K562 (cell line): ENCODE measurements around the gene SAE1. TPM values are rescaled to one million over a fixed set of nuclear protein-coding genes. Genes with fewer than 3 reads are reported as not detected.

Experiments
- BMI1 ChIP-seq: fragments of 150-350 bp; IDR thresholded peaks from 2 replicates; pipeline ENCODE4 v1.6.1; 2014; ENCODE audit warnings: low read length
- CTBP1 ChIP-seq: fragments of 450-650 bp; IDR thresholded peaks from 2 replicates; pipeline ENCODE4 v1.6.1; 2016; ENCODE audit warnings: borderline replicate concordance
- ESRRA ChIP-seq: fragments of 450-650 bp; IDR thresholded peaks from 2 replicates; pipeline ENCODE4 v1.6.1; 2014; ENCODE audit warnings: low read depth, mild to moderate bottlenecking, moderate library complexity, borderline replicate concordance
- FIP1L1 ChIP-seq: fragments of 200-400 bp; formaldehyde crosslinking; IDR thresholded peaks from 2 replicates; pipeline ENCODE4 v1.6.1; 2018; ENCODE audit warnings: mild to moderate bottlenecking, low read depth, low read length; ENCODE audit not compliant: poor library complexity, severe bottlenecking
- HCFC1 ChIP-seq: IDR thresholded peaks from 2 replicates; pipeline ENCODE4 v1.6.1; 2012; ENCODE audit warnings: low read depth, low read length, improper control_type of control experiment
- HDAC2 ChIP-seq: fragments of 450-650 bp; IDR thresholded peaks from 2 replicates; pipeline ENCODE4 v1.6.1; 2016; ENCODE audit warnings: mild to moderate bottlenecking
- NKRF ChIP-seq: fragments of 450-650 bp; IDR thresholded peaks from 2 replicates; pipeline ENCODE4 v1.6.1; 2016; ENCODE audit warnings: borderline replicate concordance
- NR4A1 ChIP-seq, 2 experiments: fragments of 250-450 bp in 1 of 2; fragments of 450-650 bp in 1 of 2; sonication (Bioruptor Pico) in 1 of 2; IDR thresholded peaks; 2 replicates each; pipeline versions ENCODE4 v1.4.0 to v1.6.1; 2016 to 2020; ENCODE audit warnings: mild to moderate bottlenecking in 2 of 2, missing compliant biosample characterization in 1 of 2, missing genetic modification characterization in 1 of 2, moderate library complexity in 1 of 2
- PHB2 ChIP-seq: fragments of 450-650 bp; IDR thresholded peaks from 2 replicates; pipeline ENCODE4 v1.6.1; 2017; ENCODE audit warnings: low read depth
- RBM25 ChIP-seq: fragments of 200-400 bp; formaldehyde crosslinking; IDR thresholded peaks from 2 replicates; pipeline ENCODE4 v1.6.1; 2018; ENCODE audit warnings: low read length, low read depth, moderate library complexity; ENCODE audit not compliant: severe bottlenecking
- SAP30 ChIP-seq: fragments of 200-600 bp; sonication (generic); IDR thresholded peaks from 2 replicates; pipeline ENCODE4 v1.6.1; 2012; ENCODE audit warnings: borderline replicate concordance, low read depth, mild to moderate bottlenecking, moderate library complexity, low read length, control low read depth, inconsistent platforms; ENCODE audit not compliant: insufficient read depth, poor library complexity, severe bottlenecking
- SIN3B ChIP-seq: fragments of 450-650 bp; IDR thresholded peaks from 2 replicates; pipeline ENCODE4 v1.6.1; 2017; ENCODE audit warnings: low read depth, mild to moderate bottlenecking, moderate library complexity
- SMAD1 ChIP-seq: fragments of 150-350 bp; IDR thresholded peaks from 2 replicates; pipeline ENCODE4 v1.6.1; 2014; ENCODE audit warnings: low read length, low read depth; ENCODE audit not compliant: partially characterized antibody
- SMARCE1 ChIP-seq: fragments of 450-650 bp; IDR thresholded peaks from 2 replicates; pipeline ENCODE4 v1.7.1; 2016; ENCODE audit warnings: mild to moderate bottlenecking
- TOE1 ChIP-seq, 2 experiments: fragments of 450-650 bp in 1 of 2; sonication (generic) in 1 of 2; formaldehyde crosslinking in 1 of 2; IDR thresholded peaks; 2 replicates each; pipeline versions ENCODE4 v1.7.1 to v1.8.0; 2016 to 2022; ENCODE audit warnings: borderline replicate concordance in 2 of 2, mild to moderate bottlenecking in 2 of 2, antibody characterized with exemption in 1 of 2, inconsistent platforms in 1 of 2, low read depth in 1 of 2, missing genetic modification reagents in 1 of 2, moderate library complexity in 1 of 2
- TRIM25 ChIP-seq: fragments of 450-650 bp; IDR thresholded peaks from 2 replicates; pipeline ENCODE4 v1.7.0; 2016; ENCODE audit warnings: borderline replicate concordance
- YY1 ChIP-seq, 3 experiments: IDR thresholded peaks; 2 replicates each; pipeline ENCODE4 v1.6.1; 2011; ENCODE audit warnings: low read length in 2 of 3, mild to moderate bottlenecking in 2 of 3, moderate library complexity in 2 of 3, borderline replicate concordance in 1 of 3, control low read depth in 1 of 3, low read depth in 1 of 3; ENCODE audit not compliant: insufficient read depth in 3 of 3, insufficient replicate concordance in 2 of 3, control insufficient read depth in 1 of 3, insufficient read length in 1 of 3; ENCODE audit errors: extremely low read depth in 1 of 3
- ZNF316 ChIP-seq: fragments of 450-650 bp; IDR thresholded peaks from 2 replicates; pipeline ENCODE4 v1.6.1; 2016
- polyA plus RNA-seq, 8 experiments: library from polyadenylated mRNA; depleted of rRNA in 4 of 8; stranded (reverse) in 5 of 8; unstranded in 3 of 8; fragments of >200 nt; fragmentation: Nextera tagmentation in 2 of 8; fragmentation: Illumina TruSeq in 1 of 8; extraction: Ambion mirVana in 2 of 8; extraction: Trizol in 1 of 8; gene quantifications; 2 replicates each; pipeline versions ENCODE4 v1.2.1 to v1.2.3, GENCODE V29; 2011 to 2014; ENCODE audit warnings: inconsistent platforms in 1 of 8, missing spikeins in 1 of 8
- total RNA-seq, 7 experiments: library from RNA; depleted of rRNA in 6 of 7; stranded (reverse); fragments of >200 nt in 6 of 7; fragmentation: Illumina TruSeq in 2 of 7; extraction: Trizol in 2 of 7; gene quantifications; 2 replicates each; pipeline versions ENCODE4 v1.2.1 to v1.2.3, GENCODE V29; 2011 to 2021; ENCODE audit warnings: low replicate concordance in 1 of 7
- TF ChIP-seq, protein P1 (sequence below): fragments of 250-450 bp; sonication (Bioruptor Pico); IDR thresholded peaks from 2 replicates; pipeline ENCODE4 v1.5.0; 2021

Gene SAE1
- total and polyA plus RNA-seq, 9 of the 15 experiments (the other 6 are each of a cell fraction or from before 2014, with no cell fraction given): 82.8 to 299 (median 217) TPM

- TF ChIP-seq ZNF316 (peak; percentile 30; the same call in 1 of the 2 replicates), SIN3B (0 out of 2 replicates have a peak, but pooled peaks have one; percentile 40), YY1 (IDR thresholded peaks at IDR 0.05; ENCODE audit: borderline replicate concordance in 1 of 3, control insufficient read depth in 1 of 3, extremely low read depth in 1 of 3, insufficient read depth in 3 of 3, insufficient read length in 1 of 3, insufficient replicate concordance in 2 of 3, low read depth in 1 of 3, low read length in 2 of 3) (peak in 1 of 3 experiments; percentile 30), SAP30 (peak; percentile 96), SMARCE1 (peak; percentile 37; the same call in 1 of the 2 replicates), TOE1 (IDR thresholded peaks at IDR 0.05; ENCODE audit: borderline replicate concordance) (no peak), TOE1 (CRISPR knock-in tag; IDR thresholded peaks at IDR 0.05; ENCODE audit: borderline replicate concordance, low read depth) (peak; percentile 81; the same call in 1 of the 2 replicates), RBM25 (peak; percentile 99), HDAC2 (peak; percentile 43; the same call in 1 of the 2 replicates), NR4A1 (CRISPR knock-in tag; IDR thresholded peaks at IDR 0.05) (no peak), NR4A1 (tag; IDR thresholded peaks at IDR 0.05) (0 out of 2 replicates have a peak, but pooled peaks have one; percentile 54), BMI1 (no peak), NKRF (peak; percentile 94), CTBP1 (peak; percentile 60; the same call in 1 of the 2 replicates), HCFC1 (peak; percentile 41; the same call in 1 of the 2 replicates), FIP1L1 (peak; percentile 38), PHB2 (peak; percentile 61), TRIM25 (peak; percentile 76; the same call in 1 of the 2 replicates), ESRRA (0 out of 2 replicates have a peak, but pooled peaks have one; percentile 11), SMAD1 (peak; percentile 39)
- TF ChIP-seq, protein P1, sequence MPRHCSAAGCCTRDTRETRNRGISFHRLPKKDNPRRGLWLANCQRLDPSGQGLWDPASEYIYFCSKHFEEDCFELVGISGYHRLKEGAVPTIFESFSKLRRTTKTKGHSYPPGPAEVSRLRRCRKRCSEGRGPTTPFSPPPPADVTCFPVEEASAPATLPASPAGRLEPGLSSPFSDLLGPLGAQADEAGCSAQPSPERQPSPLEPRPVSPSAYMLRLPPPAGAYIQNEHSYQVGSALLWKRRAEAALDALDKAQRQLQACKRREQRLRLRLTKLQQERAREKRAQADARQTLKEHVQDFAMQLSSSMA (CRISPR knock-in tag): peak; percentile 36; the same call in 1 of the 2 replicates
These were observed 99.7 kb downstream of the SAE1 start (continued) for GRCh38 chr19:47230054-47230920.
